Measurements from ENCODE around the gene GPR137B. TPM values are rescaled to one million over a fixed set of nuclear protein-coding genes. Genes with fewer than 3 reads are reported as not detected.

Gene GPR137B
- polyA plus RNA-seq, 1 donor from 2014 or later = 8.2 TPM

DNA sequence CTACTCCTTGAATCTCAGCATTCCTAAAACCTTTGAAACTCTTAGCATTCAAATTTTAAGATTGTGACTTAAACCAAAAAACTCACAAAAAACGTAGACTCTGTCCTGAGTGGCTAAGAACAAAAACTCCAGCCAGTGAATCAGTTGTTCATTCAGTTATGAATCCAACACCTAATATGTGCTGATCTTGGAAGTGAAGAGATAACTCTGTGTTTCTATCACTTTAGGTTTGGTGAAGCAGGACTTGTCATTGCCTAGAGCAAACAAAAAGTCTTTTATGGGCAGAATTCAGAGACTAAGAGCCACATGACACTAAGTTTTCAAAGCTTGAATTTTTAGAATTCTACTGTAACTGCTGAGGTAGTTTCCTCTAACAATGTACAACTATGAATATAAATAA lies 10.4 kb upstream of the GPR137B start:
- TF ChIP-seq EP300 (conservative IDR thresholded peaks at IDR 0.05; ENCODE audit: poor library complexity, severe bottlenecking) = no peak

DNA sequence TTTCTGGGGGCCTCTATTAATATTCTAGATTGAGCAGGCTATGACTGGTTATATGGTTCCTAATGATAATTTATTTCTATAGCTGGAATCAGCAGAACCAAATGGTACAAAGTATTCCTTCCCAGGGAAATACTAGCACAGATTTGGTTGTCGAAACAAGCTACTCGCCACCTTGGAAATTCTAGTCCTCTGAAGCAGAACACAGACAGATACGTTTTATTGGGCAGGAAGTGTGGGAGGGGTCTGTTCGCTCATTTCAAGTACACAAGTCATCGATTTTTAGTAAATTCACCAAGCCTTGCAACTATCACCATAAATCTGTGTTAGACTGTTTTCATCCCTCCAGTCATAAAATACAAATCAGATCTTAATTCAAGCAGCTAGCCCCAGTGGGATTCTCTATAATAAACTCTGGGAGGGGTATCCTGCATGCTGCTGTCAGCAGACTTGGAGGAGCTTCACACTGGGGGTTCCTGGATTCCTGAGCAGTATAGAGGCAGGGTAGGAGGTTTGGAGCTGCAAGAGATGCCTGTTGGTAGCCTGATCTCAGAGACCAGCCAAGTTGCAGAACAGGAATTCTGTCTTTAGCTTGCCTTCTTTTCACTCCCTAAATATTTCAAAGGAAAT lies 9.8 kb upstream of the GPR137B start:
- TF ChIP-seq MXI1 (conservative IDR thresholded peaks at IDR 0.05; ENCODE audit: poor library complexity, severe bottlenecking) (no peak), RAD21 (conservative IDR thresholded peaks at IDR 0.05) (no peak), EZH2 (IDR thresholded peaks at IDR 0.05; ENCODE audit: borderline replicate concordance, insufficient read depth, low read length, poor library complexity, severe bottlenecking) (no peak), TAF1 (IDR thresholded peaks at IDR 0.05; ENCODE audit: low read depth) (no peak), EP300 (conservative IDR thresholded peaks at IDR 0.05; ENCODE audit: poor library complexity, severe bottlenecking) (no peak)
- TF ChIP-seq, protein P1, sequence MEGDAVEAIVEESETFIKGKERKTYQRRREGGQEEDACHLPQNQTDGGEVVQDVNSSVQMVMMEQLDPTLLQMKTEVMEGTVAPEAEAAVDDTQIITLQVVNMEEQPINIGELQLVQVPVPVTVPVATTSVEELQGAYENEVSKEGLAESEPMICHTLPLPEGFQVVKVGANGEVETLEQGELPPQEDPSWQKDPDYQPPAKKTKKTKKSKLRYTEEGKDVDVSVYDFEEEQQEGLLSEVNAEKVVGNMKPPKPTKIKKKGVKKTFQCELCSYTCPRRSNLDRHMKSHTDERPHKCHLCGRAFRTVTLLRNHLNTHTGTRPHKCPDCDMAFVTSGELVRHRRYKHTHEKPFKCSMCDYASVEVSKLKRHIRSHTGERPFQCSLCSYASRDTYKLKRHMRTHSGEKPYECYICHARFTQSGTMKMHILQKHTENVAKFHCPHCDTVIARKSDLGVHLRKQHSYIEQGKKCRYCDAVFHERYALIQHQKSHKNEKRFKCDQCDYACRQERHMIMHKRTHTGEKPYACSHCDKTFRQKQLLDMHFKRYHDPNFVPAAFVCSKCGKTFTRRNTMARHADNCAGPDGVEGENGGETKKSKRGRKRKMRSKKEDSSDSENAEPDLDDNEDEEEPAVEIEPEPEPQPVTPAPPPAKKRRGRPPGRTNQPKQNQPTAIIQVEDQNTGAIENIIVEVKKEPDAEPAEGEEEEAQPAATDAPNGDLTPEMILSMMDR (IDR thresholded peaks at IDR 0.05; ENCODE audit: poor library complexity, severe bottlenecking) = no peak
- H4K20me1 ChIP-seq (ENCODE audit: insufficient read depth) = no peaks in the 10 kb centered on the region
- H3K4me2 ChIP-seq (ENCODE audit: low read length) = no peak overlapping the region
- no peak overlapping the region for H3K4me3 ChIP-seq (ENCODE audit: low read length)
- no peaks in the 10 kb centered on the region for H3K36me3 ChIP-seq (ENCODE audit: insufficient read depth, low read length)
- no peaks in the 10 kb centered on the region for H3K9me2 ChIP-seq (ENCODE audit: insufficient read depth, low read length)
- H3K79me2 ChIP-seq (replicated peaks; ENCODE audit: insufficient read depth, low read length) = no peaks in the 10 kb centered on the region
- H3K9me3 ChIP-seq (ENCODE audit: low read length) = no peaks in the 10 kb centered on the region
- no peak overlapping the region for H3K27ac ChIP-seq (ENCODE audit: low read length)
- H2AFZ ChIP-seq (ENCODE audit: low read depth, low read length) = no peak overlapping the region
- no peaks in the 10 kb centered on the region for H3F3A ChIP-seq (ENCODE audit: insufficient read depth, low read length, poor library complexity, severe bottlenecking)
- no peak overlapping the region for H3K9ac ChIP-seq (ENCODE audit: low read length)
- no peaks in the 10 kb centered on the region for H3K27me3 ChIP-seq (ENCODE audit: insufficient read depth, low read depth, low read length)

More for the DNA sequence above, 10.4 kb upstream of the GPR137B start:
- Histone ChIP-seq H2AFZ (ENCODE audit: low read depth, low read length) (no peak overlapping the region), H3K9me3 (ENCODE audit: low read length) (no peaks in the 10 kb centered on the region), H3K79me2 (replicated peaks; ENCODE audit: insufficient read depth, low read length) (no peaks in the 10 kb centered on the region), H3K36me3 (ENCODE audit: insufficient read depth, low read length) (no peaks in the 10 kb centered on the region), H3K27ac (ENCODE audit: low read length) (no peak overlapping the region), H3K4me3 (ENCODE audit: low read length) (no peak overlapping the region), H3K9ac (ENCODE audit: low read length) (no peak overlapping the region), H3K9me2 (ENCODE audit: insufficient read depth, low read length) (no peaks in the 10 kb centered on the region), H3F3A (ENCODE audit: insufficient read depth, low read length, poor library complexity, severe bottlenecking) (no peaks in the 10 kb centered on the region), H4K20me1 (ENCODE audit: insufficient read depth) (no peaks in the 10 kb centered on the region), H3K4me2 (ENCODE audit: low read length) (no peak overlapping the region), H3K27me3 (ENCODE audit: insufficient read depth, low read depth, low read length) (no peaks in the 10 kb centered on the region)

- no peaks in the 10 kb centered on the region for H3K9me2 ChIP-seq (ENCODE audit: insufficient read depth, low read length)
- H4K20me1 ChIP-seq (ENCODE audit: insufficient read depth) = no peaks in the 10 kb centered on the region
- H2AFZ ChIP-seq (ENCODE audit: low read depth, low read length) = no peak overlapping the region
- no peaks in the 10 kb centered on the region for H3K36me3 ChIP-seq (ENCODE audit: insufficient read depth, low read length)
- TF ChIP-seq TAF1 (IDR thresholded peaks at IDR 0.05; ENCODE audit: low read depth) (no peak), EP300 (conservative IDR thresholded peaks at IDR 0.05; ENCODE audit: poor library complexity, severe bottlenecking) (no peak), MXI1 (conservative IDR thresholded peaks at IDR 0.05; ENCODE audit: poor library complexity, severe bottlenecking) (no peak), SMC3 (conservative IDR thresholded peaks at IDR 0.05; ENCODE audit: poor library complexity) (no peak), RAD21 (conservative IDR thresholded peaks at IDR 0.05) (no peak), POLR2AphosphoS5 (IDR thresholded peaks at IDR 0.05) (no peak), EZH2 (IDR thresholded peaks at IDR 0.05; ENCODE audit: borderline replicate concordance, insufficient read depth, low read length, poor library complexity, severe bottlenecking) (no peak), REST (IDR thresholded peaks at IDR 0.05; ENCODE audit: borderline replicate concordance) (no peak)
- TF ChIP-seq, protein P1 (IDR thresholded peaks at IDR 0.05; ENCODE audit: poor library complexity, severe bottlenecking) = no peak
- no peak overlapping the region for H3K27ac ChIP-seq (ENCODE audit: low read length)
- no peak overlapping the region for H3K9ac ChIP-seq (ENCODE audit: low read length)
- H3F3A ChIP-seq (ENCODE audit: insufficient read depth, low read length, poor library complexity, severe bottlenecking) = no peaks in the 10 kb centered on the region
- no peaks in the 10 kb centered on the region for H3K9me3 ChIP-seq (ENCODE audit: low read length)
- no peak overlapping the region for H3K4me2 ChIP-seq (ENCODE audit: low read length)
- H3K27me3 ChIP-seq (ENCODE audit: insufficient read depth, low read depth, low read length) = peaks cover 5% of the 10 kb centered on the region
- no peak overlapping the region for H3K4me3 ChIP-seq (ENCODE audit: low read length)
- H3K79me2 ChIP-seq (replicated peaks; ENCODE audit: insufficient read depth, low read length) = no peaks in the 10 kb centered on the region
Observed at GRCh38 chr1:236133339-236133738, 9.0 kb upstream of the GPR137B start.
